CD4-positive, alpha-beta T cell (primary cell): ENCODE results near the gene PMIS2. TPM values are rescaled to one million over a fixed set of nuclear protein-coding genes. Genes with fewer than 3 reads are reported as not detected.
A peak's percentile ranks its signal among the peaks of the same experiment; 100 is the strongest.
"Not testable (repeated sequence)": the region's sequence is repeated elsewhere in the genome, so short reads cannot be mapped to it uniquely, and the experiment has no call there.

Experiments
- ATAC-seq: fragments of 200-7000 bp; cut with Tn5 transposase; one replicate; pipeline ENCODE4 v1.10.0; 2022; ENCODE audit warnings: mild to moderate bottlenecking; ENCODE audit not compliant: poor library complexity
- CTCF ChIA-PET: fragments of 350-600 bp; sonication (Branson Sonifier 250); formaldehyde crosslinking; loops from one replicate; lab custom pipeline; 2021; ENCODE audit warnings: antibody characterized with exemption, inconsistent platforms; lab: Charles Lee
- POLR2A ChIA-PET: fragments of 350-600 bp; sonication (Branson Sonifier 250); formaldehyde crosslinking; loops from one replicate; lab custom pipeline; 2021; ENCODE audit warnings: antibody characterized with exemption, inconsistent platforms; lab: Charles Lee
- DNase-seq, 14 experiments: peaks; one replicate each; pipeline ENCODE4 v3.0.0-alpha.2; 2013 to 2020; ENCODE audit warnings: mixed read lengths in 2 of 14
- H3K27ac ChIP-seq, 2 donors: one replicate each; pipeline versions ENCODE4 v1.5.1 to v1.7.0; 2013; ENCODE audit warnings: low read length in 2 of 2, low read depth in 1 of 2, mild to moderate bottlenecking in 1 of 2
- H3K27me3 ChIP-seq, 2 experiments: 1 replicate in 1 of 2; 2 replicates in 1 of 2; pipeline versions ENCODE4 v1.6.1 to v1.7.0; 2013; ENCODE audit warnings: low read length in 2 of 2, control low read depth in 1 of 2, mild to moderate bottlenecking in 1 of 2, moderate library complexity in 1 of 2; ENCODE audit not compliant: insufficient read depth in 2 of 2, control insufficient read depth in 1 of 2
- H3K36me3 ChIP-seq: one replicate; pipeline ENCODE4 v1.6.1; 2013; ENCODE audit warnings: low read length, control low read depth; ENCODE audit not compliant: insufficient read depth
- H3K4me1 ChIP-seq: one replicate; pipeline ENCODE4 v1.6.1; 2013; ENCODE audit warnings: low read length, control low read depth; ENCODE audit not compliant: insufficient read depth
- H3K4me3 ChIP-seq: one replicate; pipeline ENCODE4 v1.5.1; 2013; ENCODE audit warnings: mild to moderate bottlenecking, low read length, moderate library complexity
- H3K9me3 ChIP-seq, 2 experiments: 1 replicate in 1 of 2; 2 replicates in 1 of 2; pipeline versions ENCODE4 v1.6.1 to v1.7.0; 2013; ENCODE audit warnings: low read length in 2 of 2, mild to moderate bottlenecking in 2 of 2, control low read depth in 1 of 2, moderate library complexity in 1 of 2; ENCODE audit not compliant: control insufficient read depth in 1 of 2, insufficient read depth in 1 of 2
- H3K27ac Mint-ChIP-seq: one replicate; pipeline ENCODE4 v1.8.0; 2020; ENCODE audit warnings: mixed read lengths
- H3K27me3 Mint-ChIP-seq: one replicate; pipeline ENCODE4 v1.8.0; 2021; ENCODE audit warnings: mixed read lengths
- H3K36me3 Mint-ChIP-seq: one replicate; pipeline ENCODE4 v1.8.0; 2021; ENCODE audit warnings: low read depth, mixed read lengths
- H3K4me1 Mint-ChIP-seq: one replicate; pipeline ENCODE4 v1.8.0; 2021; ENCODE audit warnings: low read depth, mixed read lengths
- H3K4me3 Mint-ChIP-seq: one replicate; pipeline ENCODE4 v1.8.0; 2020; ENCODE audit warnings: mild to moderate bottlenecking, mixed read lengths
- H3K9me3 Mint-ChIP-seq: one replicate; pipeline ENCODE4 v1.8.0; 2020; ENCODE audit warnings: mixed read lengths
- intact Hi-C, 2 experiments: fragments of 100-400 bp; cut with DNase I in 1 of 2; cut with micrococcal nuclease in 1 of 2; formaldehyde crosslinking; loops; one replicate each; pipeline versions ENCODE4 v1.15.1 to v1.9.0; 2023 to 2025; cut with DNase I, micrococcal nuclease
- total RNA-seq, 174 experiments: library from RNA in 2 of 174; stranded (reverse) in 2 of 174; gene quantifications; one replicate each; pipeline ENCODE4 v1.2.3 and lab custom pipeline; 2021 to 2026
- TF ChIP-seq, protein P1 (sequence below): fragments of 200-600 bp; IDR thresholded peaks from one replicate; pipeline ENCODE4 v1.8.0; 2022; ENCODE audit warnings: antibody characterized with exemption, mild to moderate bottlenecking

The PMIS2 gene
- total RNA-seq, 2 experiments from 2014 or later: not detected

DNA sequence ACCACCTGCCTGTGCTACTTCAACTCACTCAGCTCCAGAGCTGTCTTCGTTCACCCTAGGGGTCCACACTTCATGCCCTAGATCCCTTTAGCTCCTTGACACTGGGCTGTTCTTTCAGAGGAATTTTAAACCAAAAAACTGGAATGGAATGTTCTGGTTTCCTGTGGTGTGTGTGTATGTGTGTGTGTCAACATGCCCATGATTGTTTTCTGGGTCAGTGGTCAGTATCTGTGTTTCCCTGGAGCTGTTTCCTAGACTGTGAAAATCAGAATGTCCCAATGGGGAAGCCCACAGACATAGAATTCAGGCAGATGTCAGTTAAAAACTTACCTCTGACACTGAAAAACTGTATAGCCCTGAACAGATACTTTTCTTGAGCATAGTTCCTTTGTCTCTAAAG is 1.3 kb downstream of the PMIS2 start:
- H3K4me1 ChIP-seq: no peaks in the 10 kb centered on the region
- Mint-ChIP-seq H3K4me3 (no peak overlapping the region), H3K27me3 (peaks cover 29% of the 10 kb centered on the region), H3K9me3 (no peaks in the 10 kb centered on the region), H3K36me3 (no peaks in the 10 kb centered on the region), H3K4me1 (no peaks in the 10 kb centered on the region), H3K27ac (no peak overlapping the region)
- DNase-seq: no peak
- no peaks in the 10 kb centered on the region for H3K36me3 ChIP-seq
- H3K27ac ChIP-seq: no peak overlapping the region
- ChIA-PET CTCF (no interaction called here), POLR2A (no interaction called here)
- H3K9me3 ChIP-seq: peaks cover 0 to 7% of the 10 kb centered on the region in 2 experiments
- intact Hi-C loops: no loop called here
- peaks cover 3 to 6% of the 10 kb centered on the region in 2 experiments for H3K27me3 ChIP-seq
- H3K4me3 ChIP-seq: no peak overlapping the region
- ATAC-seq: no peak
- TF ChIP-seq, protein P1, sequence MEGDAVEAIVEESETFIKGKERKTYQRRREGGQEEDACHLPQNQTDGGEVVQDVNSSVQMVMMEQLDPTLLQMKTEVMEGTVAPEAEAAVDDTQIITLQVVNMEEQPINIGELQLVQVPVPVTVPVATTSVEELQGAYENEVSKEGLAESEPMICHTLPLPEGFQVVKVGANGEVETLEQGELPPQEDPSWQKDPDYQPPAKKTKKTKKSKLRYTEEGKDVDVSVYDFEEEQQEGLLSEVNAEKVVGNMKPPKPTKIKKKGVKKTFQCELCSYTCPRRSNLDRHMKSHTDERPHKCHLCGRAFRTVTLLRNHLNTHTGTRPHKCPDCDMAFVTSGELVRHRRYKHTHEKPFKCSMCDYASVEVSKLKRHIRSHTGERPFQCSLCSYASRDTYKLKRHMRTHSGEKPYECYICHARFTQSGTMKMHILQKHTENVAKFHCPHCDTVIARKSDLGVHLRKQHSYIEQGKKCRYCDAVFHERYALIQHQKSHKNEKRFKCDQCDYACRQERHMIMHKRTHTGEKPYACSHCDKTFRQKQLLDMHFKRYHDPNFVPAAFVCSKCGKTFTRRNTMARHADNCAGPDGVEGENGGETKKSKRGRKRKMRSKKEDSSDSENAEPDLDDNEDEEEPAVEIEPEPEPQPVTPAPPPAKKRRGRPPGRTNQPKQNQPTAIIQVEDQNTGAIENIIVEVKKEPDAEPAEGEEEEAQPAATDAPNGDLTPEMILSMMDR: no peak

DNA sequence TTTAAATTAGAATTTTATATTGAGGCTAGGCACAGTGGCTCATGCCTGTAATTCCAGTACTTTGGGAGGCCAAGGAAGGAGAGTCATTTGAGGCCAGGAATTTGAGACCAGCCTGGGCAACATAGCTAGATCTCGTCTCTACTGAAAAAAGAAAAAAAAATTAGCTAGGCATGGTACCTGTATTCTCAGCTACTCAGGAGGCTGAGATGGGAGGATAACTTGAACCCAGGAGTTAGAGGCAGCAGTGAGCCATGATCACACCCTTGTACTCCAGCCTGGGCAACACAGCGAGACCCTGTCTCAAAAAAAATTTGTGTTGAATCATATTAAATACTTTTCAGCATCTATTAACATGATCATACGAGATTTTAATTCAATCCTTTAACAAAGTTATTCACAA is 4.9 kb downstream of the PMIS2 start:
- no peaks in the 10 kb centered on the region for H3K4me1 Mint-ChIP-seq
- H3K27me3 ChIP-seq: peaks cover 0 to 5% of the 10 kb centered on the region in 2 experiments
- no peak overlapping the region for H3K4me3 Mint-ChIP-seq
- ATAC-seq (no peak), DNase-seq (no peak)
- no peak overlapping the region for H3K27ac ChIP-seq
- peaks cover 0 to 4% of the 10 kb centered on the region in 2 experiments for H3K9me3 ChIP-seq
- H3K27ac Mint-ChIP-seq: no peak overlapping the region
- ChIA-PET CTCF (no interaction called here), POLR2A (no interaction called here)
- H3K4me3 ChIP-seq: no peak overlapping the region
- H3K36me3 ChIP-seq: no peaks in the 10 kb centered on the region
- no peaks in the 10 kb centered on the region for H3K4me1 ChIP-seq
- intact Hi-C loops: loop anchor here (5.0 kb wide), 2 partner anchors 44 to 239 kb away; partner anchors contain the start of gene TMEM147 (in 1 of the 2)
- H3K36me3 Mint-ChIP-seq: no peaks in the 10 kb centered on the region
- H3K9me3 Mint-ChIP-seq: no peaks in the 10 kb centered on the region
- H3K27me3 Mint-ChIP-seq: peaks cover 23% of the 10 kb centered on the region
- TF ChIP-seq, protein P1: no peak

DNA sequence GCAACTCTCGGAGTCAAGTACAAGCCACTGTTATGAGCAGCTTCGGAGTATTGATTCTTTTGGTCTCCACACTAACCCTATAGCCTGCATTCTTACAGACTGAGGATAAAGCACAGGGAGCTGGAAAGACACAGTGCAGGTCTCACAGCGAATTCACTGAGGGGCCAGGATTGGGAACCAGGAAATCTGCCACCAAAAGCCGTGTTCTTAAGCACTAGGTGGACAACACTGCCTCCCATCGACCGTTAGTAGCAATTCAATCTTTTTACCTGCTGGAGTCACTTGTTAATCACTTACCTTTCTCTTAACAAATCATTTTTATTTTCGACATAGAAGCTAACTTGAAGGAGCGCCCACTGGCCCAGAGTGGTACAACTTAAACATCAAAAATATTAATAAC is 6.3 kb downstream of the PMIS2 start:
- ChIA-PET POLR2A (no interaction called here), CTCF (interaction anchor here (0.9 kb wide), 1 partner anchor 43 kb away, joined by 4 read pairs; no protein-coding TSS in a partner anchor)
- Mint-ChIP-seq H3K27ac (no peak overlapping the region), H3K36me3 (no peaks in the 10 kb centered on the region), H3K4me1 (no peaks in the 10 kb centered on the region), H3K27me3 (peaks cover 17% of the 10 kb centered on the region), H3K9me3 (no peaks in the 10 kb centered on the region), H3K4me3 (no peak overlapping the region)
- no peak overlapping the region for H3K4me3 ChIP-seq
- peak in 4 of 14 experiments; percentile 38 to 71 (median 55) for DNase-seq
- no peak for ATAC-seq
- no peaks in the 10 kb centered on the region for H3K4me1 ChIP-seq
- no peak overlapping the region for H3K27ac ChIP-seq
- intact Hi-C loops: loop anchor here (1.0 to 5.0 kb wide), 3 partner anchors 45 to 240 kb away; partner anchors contain the start of gene TMEM147 (in 1 of the 2)
- TF ChIP-seq, protein P1: peak; percentile 59
- no peaks in the 10 kb centered on the region for H3K36me3 ChIP-seq
- H3K27me3 ChIP-seq: no peaks in the 10 kb centered on the region
- H3K9me3 ChIP-seq: no peaks in the 10 kb centered on the region

DNA sequence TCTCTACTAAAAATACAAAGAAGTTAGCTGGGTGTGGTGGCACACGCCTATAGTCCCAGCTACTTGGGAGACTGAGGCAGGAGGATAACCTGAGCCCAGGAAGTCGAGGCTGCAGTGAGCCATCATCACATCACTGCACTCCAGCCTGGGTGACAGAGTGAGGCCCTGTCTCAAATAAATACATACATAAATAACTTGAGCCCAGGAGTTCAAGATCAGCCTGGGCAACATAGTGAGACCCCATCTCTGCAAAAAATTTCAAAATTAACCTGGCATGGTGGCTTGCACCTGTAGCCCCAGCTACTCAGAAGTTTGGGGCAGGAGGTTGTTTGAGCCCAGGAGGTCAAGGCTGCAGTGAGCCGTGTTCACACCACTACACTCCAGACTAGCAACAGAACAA is 9.1 kb downstream of the PMIS2 start:
- CTCF ChIA-PET, H3K27ac Mint-ChIP-seq, H3K27ac ChIP-seq, H3K4me1 Mint-ChIP-seq, H3K36me3 ChIP-seq, H3K4me1 ChIP-seq, H3K4me3 ChIP-seq, DNase-seq, H3K36me3 Mint-ChIP-seq, POLR2A ChIA-PET, H3K9me3 Mint-ChIP-seq, ATAC-seq, H3K9me3 ChIP-seq, intact Hi-C loops, H3K27me3 ChIP-seq, H3K4me3 Mint-ChIP-seq: not testable (repeated sequence)
- H3K27me3 Mint-ChIP-seq: peaks cover 11% of the 10 kb centered on the region
